ENCODE results near the gene TMEM108.

Gene TMEM108

GRCh38 chr3:133429063-133429462 is 390.9 kb downstream of the TMEM108 start:
- no peak for DNase-seq

DNA sequence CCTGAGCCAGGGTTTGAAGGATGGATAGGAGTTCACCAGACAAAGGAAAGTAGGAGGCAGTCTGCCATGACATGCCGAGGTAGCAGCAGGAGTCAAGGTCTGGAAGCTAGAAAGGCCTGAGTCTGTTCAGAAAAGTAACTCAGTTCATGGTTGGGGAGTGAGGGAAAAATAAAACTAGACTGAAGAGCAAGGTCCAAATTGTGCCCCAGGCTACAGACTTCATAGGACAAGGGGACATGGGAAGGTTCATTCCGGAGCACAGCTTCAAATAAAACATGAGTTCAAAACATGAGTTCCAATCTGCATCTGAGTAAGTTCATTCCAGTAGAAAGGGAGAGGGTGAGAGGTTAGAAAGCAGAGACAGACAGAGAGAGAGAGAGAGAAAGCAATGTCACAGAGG is 401.4 kb downstream of the TMEM108 start:
- no peak for DNase-seq

DNA sequence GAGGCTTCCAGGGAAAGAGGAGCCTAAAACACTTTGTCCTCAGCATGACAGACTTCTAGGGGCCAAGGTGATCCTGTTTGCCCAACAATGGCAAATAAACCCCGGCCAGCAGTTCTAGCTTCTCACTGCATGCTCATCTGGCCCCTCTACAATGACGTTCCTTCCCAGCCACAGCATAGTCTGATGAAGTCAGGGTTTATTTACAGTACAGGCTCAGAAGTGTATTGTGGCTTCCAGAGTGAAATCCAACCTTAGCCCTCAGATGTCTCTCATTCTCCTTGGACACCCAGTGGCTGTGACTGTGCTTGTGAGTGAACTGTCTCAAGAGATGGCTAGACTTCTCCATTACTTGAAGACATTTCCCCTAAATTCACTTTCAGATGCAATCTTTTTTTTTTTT is 402.5 kb downstream of the TMEM108 start:
- DNase-seq: no peak

GRCh38 chr3:133441867-133442270 is 403.7 kb downstream of the TMEM108 start:
- DNase-seq: no peak

DNA sequence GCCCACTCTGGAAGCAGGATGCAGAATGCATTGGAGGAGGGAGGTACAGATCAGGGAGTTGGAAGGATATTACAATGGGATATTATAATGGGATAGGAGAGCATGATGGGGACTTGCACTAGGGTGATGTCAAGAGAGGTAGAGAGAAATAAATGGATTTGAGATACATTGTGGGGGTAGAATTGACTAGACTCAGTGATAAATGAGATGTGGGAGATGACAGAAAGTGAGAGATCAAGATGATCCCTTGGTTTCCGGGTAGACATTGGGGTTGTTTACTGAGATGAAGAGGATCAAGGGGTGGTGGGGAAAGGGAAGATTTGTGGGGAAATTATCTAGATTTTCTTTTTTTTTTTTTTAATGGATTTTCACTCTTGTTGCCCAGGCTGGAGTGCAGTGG is 404.3 kb downstream of the TMEM108 start:
- no peak for DNase-seq

- no peak for DNase-seq
These were observed 405.6 kb downstream of the TMEM108 start for GRCh38 chr3:133443649-133444422.

DNA sequence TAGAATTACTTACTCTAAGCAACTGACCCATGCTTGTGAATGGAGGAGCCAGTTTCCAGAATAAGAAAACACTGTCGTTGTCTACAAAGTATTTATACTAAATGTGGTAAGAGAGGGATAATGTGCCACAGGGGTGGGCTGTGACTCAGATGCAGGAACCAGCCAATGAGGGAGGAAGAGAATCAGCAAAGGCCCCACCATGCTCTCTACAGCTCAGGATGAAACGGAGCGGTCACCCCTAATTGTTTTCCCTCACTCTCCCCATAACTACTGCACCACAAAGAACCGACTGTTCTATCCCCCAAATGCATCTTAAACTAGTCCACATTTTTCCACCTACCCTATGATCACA is 406.2 kb downstream of the TMEM108 start:
- DNase-seq: no peak

DNA sequence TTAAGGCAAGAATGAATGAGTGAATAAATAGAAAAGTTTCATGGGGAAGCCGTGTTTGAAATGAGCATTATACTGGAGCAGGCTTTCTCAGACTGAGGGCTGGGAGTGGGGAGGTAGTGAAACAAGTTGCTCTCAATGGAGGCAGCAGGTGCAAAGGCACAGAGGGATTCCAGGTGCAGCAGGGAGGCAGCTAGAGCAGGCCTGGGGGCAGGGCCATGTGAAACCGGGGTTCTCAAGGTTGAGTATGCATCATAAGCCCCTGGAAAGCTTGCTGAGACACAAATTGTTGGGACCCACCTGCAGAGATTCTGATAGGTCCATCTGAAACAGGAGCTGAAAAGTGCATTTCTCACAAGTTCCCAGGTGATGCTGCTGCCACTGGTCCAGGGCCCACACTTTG is 406.9 kb downstream of the TMEM108 start:
- DNase-seq: no peak

Measured in GOT3 (cell line).